ENCODE measurements around the gene INTS14. TPM values are rescaled to one million over a fixed set of nuclear protein-coding genes. Genes with fewer than 3 reads are reported as not detected.
A peak's percentile ranks its signal among the peaks of the same experiment; 100 is the strongest.

INTS14 gene
- total and polyA plus RNA-seq, 9 of the 15 experiments (the other 6 are each of a cell fraction or from before 2014, with no cell fraction given): 30.5 to 92.4 (median 46.5) TPM

DNA sequence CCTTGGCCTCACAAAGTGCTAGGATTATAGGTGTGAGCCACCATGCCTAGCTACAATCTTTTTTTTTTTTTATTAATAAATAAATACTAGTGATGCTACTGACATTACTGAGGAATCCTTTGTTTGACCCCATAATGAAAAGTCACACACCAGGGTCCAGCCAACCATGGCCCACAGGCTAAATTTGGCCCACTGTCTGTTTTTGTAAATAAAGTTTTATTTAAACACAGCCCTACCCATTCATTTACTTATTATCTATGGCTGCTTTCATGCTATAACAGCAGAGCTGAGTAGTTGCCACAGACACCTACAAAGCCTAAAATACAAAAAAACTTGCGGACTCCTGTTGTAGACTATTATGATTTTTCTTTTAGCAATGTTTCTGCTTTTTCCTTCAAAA is 7.4 kb downstream of the INTS14 start:
- Histone ChIP-seq H3K9me3 (replicated peaks; ENCODE audit: control insufficient read depth, insufficient read depth, low read depth, low read length) (no peaks in the 10 kb centered on the region), H3K4me2 (ENCODE audit: insufficient read depth, low read length) (no peak overlapping the region), H3K9me1 (ENCODE audit: control insufficient read depth, insufficient read depth, low read length) (no peaks in the 10 kb centered on the region), H3K4me3 (no peak overlapping the region), H3K27ac (ENCODE audit: extremely low read depth, low read depth, low read length) (no peak overlapping the region), H3K79me2 (ENCODE audit: control insufficient read depth, insufficient read depth, low read length) (peaks cover 23% of the 10 kb centered on the region), H3K9ac (ENCODE audit: insufficient read depth in 1 of 2, low read depth in 2 of 2, low read length in 2 of 2) (no peak overlapping the region), H2AFZ (ENCODE audit: low read depth, low read length) (no peak overlapping the region), H3K27me3 (ENCODE audit: control insufficient read depth in 2 of 2, insufficient read depth in 2 of 2, low read length in 2 of 2) (no peaks in the 10 kb centered on the region), H4K20me1 (replicated peaks; ENCODE audit: control insufficient read depth, insufficient read depth, low read length) (0 out of 2 replicates have a peak, but pooled peaks cover 2% of the 10 kb centered on the region), H3K36me3 (ENCODE audit: control insufficient read depth, insufficient read depth, low read length) (peaks cover 70% of the 10 kb centered on the region), H3K4me1 (replicated peaks in 1 of 2; ENCODE audit: control insufficient read depth in 2 of 2, insufficient read depth in 2 of 2, low read length in 2 of 2) (no peaks in the 10 kb centered on the region; a peak in 1 of 5 replicates)
- no TSS peak for BruUV-seq (replicated peaks)
- FAIRE-seq (no peak), ATAC-seq (no peak), DNase-seq (ENCODE audit: extremely low read depth in 1 of 4, low spot score in 3 of 4) (no peak)
- POLR2A ChIA-PET: no interaction called here
- CTCF ChIA-PET (ENCODE audit: low intra/inter-chr PET ratio): no interaction called here
- TF ChIP-seq, protein P1, sequence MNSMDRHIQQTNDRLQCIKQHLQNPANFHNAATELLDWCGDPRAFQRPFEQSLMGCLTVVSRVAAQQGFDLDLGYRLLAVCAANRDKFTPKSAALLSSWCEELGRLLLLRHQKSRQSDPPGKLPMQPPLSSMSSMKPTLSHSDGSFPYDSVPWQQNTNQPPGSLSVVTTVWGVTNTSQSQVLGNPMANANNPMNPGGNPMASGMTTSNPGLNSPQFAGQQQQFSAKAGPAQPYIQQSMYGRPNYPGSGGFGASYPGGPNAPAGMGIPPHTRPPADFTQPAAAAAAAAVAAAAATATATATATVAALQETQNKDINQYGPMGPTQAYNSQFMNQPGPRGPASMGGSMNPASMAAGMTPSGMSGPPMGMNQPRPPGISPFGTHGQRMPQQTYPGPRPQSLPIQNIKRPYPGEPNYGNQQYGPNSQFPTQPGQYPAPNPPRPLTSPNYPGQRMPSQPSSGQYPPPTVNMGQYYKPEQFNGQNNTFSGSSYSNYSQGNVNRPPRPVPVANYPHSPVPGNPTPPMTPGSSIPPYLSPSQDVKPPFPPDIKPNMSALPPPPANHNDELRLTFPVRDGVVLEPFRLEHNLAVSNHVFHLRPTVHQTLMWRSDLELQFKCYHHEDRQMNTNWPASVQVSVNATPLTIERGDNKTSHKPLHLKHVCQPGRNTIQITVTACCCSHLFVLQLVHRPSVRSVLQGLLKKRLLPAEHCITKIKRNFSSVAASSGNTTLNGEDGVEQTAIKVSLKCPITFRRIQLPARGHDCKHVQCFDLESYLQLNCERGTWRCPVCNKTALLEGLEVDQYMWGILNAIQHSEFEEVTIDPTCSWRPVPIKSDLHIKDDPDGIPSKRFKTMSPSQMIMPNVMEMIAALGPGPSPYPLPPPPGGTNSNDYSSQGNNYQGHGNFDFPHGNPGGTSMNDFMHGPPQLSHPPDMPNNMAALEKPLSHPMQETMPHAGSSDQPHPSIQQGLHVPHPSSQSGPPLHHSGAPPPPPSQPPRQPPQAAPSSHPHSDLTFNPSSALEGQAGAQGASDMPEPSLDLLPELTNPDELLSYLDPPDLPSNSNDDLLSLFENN (IDR thresholded peaks at IDR 0.05; ENCODE audit: low read depth in 2 of 2, low read length in 2 of 2): no peak
- no peak for TF ChIP-seq ZNF165 (CRISPR knock-in tag; IDR thresholded peaks at IDR 0.05; ENCODE audit: borderline replicate concordance)
- no peak for TF ChIP-seq TBP (optimal IDR thresholded peaks at IDR 0.05; ENCODE audit: low read depth, low read length)
- no peak for TF ChIP-seq MYBL2 (IDR thresholded peaks at IDR 0.05; ENCODE audit: low read depth)
- no peak for TF ChIP-seq MYBL2 (CRISPR knock-in tag; IDR thresholded peaks at IDR 0.05; ENCODE audit: borderline replicate concordance)
- TF ChIP-seq XRCC5 (IDR thresholded peaks at IDR 0.05; ENCODE audit: low read depth, low read length): no peak
- TF ChIP-seq, protein P2, sequence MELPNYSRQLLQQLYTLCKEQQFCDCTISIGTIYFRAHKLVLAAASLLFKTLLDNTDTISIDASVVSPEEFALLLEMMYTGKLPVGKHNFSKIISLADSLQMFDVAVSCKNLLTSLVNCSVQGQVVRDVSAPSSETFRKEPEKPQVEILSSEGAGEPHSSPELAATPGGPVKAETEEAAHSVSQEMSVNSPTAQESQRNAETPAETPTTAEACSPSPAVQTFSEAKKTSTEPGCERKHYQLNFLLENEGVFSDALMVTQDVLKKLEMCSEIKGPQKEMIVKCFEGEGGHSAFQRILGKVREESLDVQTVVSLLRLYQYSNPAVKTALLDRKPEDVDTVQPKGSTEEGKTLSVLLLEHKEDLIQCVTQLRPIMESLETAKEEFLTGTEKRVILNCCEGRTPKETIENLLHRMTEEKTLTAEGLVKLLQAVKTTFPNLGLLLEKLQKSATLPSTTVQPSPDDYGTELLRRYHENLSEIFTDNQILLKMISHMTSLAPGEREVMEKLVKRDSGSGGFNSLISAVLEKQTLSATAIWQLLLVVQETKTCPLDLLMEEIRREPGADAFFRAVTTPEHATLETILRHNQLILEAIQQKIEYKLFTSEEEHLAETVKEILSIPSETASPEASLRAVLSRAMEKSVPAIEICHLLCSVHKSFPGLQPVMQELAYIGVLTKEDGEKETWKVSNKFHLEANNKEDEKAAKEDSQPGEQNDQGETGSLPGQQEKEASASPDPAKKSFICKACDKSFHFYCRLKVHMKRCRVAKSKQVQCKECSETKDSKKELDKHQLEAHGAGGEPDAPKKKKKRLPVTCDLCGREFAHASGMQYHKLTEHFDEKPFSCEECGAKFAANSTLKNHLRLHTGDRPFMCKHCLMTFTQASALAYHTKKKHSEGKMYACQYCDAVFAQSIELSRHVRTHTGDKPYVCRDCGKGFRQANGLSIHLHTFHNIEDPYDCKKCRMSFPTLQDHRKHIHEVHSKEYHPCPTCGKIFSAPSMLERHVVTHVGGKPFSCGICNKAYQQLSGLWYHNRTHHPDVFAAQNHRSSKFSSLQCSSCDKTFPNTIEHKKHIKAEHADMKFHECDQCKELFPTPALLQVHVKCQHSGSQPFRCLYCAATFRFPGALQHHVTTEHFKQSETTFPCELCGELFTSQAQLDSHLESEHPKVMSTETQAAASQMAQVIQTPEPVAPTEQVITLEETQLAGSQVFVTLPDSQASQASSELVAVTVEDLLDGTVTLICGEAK (IDR thresholded peaks at IDR 0.05): peak; percentile 94
- TF ChIP-seq, protein P2 (CRISPR knock-in tag; IDR thresholded peaks at IDR 0.05): peak; percentile 86
- no peak for TF ChIP-seq ZNF316 (IDR thresholded peaks at IDR 0.05)
- WGBS (ENCODE audit: insufficient coverage, low coverage, missing lambda C conversion rate): 86% methylated on average over 1 of the region's 1 CpG
- in situ Hi-C loops (cut with MboI) (no loop called here), intact Hi-C loops (cut with micrococcal nuclease) (no loop called here)
